ENCODE data around the gene ATIC.

DNA sequence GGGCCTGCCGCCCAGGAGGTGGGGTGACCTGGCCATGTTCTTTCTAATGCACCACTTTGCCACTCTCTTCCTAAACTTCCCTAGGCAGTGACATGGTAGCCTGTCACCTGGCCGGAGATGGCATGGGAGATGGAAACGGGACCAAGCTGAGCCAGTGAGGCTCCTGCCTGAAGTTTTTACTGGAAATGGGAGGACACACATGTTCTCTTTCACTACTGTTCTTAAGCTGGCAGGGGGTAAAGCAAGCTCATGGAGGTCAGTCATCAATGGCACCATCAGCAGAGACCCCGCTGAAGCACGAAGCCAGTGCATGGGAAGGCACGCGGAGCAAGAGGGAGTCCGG, 50.7 kb downstream of the ATIC start:
- TF ChIP-seq CTCF (IDR thresholded peaks at IDR 0.05): no peak
- TF ChIP-seq POLR2AphosphoS5 (IDR thresholded peaks at IDR 0.05): no peak
- TF ChIP-seq POLR2A (IDR thresholded peaks at IDR 0.05): no peak
